Astrocyte of the spinal cord (primary cell): ENCODE measurements around the gene TMEM40.

Experiments used
- DNase-seq: peaks from one replicate; pipeline ENCODE4 v3.0.0; 2011; ENCODE audit warnings: low read depth, low spot score
- H3K4me3 ChIP-seq: 2 replicates; pipeline ENCODE4 v1.5.1; 2011; ENCODE audit warnings: low read depth, mild to moderate bottlenecking, low read length, moderate library complexity
- in situ Hi-C: cut with HindIII; loops from 2 replicates; pipeline ENCODE4 v1.10.0; 2017; ENCODE audit warnings: low sequenced_read_pairs
- TF ChIP-seq, protein P1 (sequence below): IDR thresholded peaks from 2 replicates; pipeline ENCODE4 v1.5.1; 2012; ENCODE audit warnings: low read depth, mild to moderate bottlenecking, low read length, inconsistent platforms

Gene TMEM40

DNA sequence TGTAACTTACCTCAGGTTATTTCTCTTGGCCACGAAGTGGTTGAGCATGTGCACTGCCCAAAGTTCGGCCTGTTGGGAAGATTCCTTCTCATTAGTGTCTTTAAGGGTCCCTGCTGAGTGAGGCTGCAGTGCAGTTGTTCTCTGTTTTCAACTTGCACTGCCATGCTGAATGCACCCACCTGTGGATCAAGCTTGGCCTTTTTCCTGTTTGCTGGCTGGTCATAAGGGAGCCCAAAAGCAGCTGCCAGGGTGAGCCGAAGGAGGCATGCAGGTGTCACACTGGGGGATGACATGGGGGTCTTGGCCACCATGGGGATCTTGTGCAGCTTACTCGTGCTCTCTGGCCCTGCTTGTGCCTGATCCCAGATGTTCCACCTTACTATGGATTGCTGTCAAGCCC is 49.0 kb downstream of the TMEM40 start:
- in situ Hi-C loops: no loop called here
- DNase-seq: no peak
- TF ChIP-seq, protein P1, sequence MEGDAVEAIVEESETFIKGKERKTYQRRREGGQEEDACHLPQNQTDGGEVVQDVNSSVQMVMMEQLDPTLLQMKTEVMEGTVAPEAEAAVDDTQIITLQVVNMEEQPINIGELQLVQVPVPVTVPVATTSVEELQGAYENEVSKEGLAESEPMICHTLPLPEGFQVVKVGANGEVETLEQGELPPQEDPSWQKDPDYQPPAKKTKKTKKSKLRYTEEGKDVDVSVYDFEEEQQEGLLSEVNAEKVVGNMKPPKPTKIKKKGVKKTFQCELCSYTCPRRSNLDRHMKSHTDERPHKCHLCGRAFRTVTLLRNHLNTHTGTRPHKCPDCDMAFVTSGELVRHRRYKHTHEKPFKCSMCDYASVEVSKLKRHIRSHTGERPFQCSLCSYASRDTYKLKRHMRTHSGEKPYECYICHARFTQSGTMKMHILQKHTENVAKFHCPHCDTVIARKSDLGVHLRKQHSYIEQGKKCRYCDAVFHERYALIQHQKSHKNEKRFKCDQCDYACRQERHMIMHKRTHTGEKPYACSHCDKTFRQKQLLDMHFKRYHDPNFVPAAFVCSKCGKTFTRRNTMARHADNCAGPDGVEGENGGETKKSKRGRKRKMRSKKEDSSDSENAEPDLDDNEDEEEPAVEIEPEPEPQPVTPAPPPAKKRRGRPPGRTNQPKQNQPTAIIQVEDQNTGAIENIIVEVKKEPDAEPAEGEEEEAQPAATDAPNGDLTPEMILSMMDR: no peak
- no peak overlapping the region for H3K4me3 ChIP-seq

DNA sequence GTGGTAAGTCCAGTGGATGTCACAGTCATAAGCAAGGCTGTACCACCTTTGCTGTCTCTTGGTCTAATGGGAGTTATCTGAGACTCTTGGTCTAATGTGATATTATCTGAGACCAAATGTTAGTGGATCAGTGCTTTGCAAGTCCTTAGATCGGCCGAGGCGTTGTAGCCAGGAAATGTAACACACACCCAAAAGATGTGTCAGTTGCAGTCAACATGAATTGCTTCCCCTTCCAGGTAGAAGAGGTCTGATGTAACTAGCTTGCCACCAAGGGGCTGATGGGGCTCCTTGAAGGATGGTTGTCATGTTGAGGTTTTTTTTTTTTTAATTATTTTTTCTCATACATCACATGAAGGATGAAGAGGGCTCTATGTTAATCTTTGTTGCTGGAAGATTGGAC is 49.7 kb downstream of the TMEM40 start:
- TF ChIP-seq, protein P1: no peak
- no peak for DNase-seq
- H3K4me3 ChIP-seq: no peak overlapping the region
- in situ Hi-C loops: no loop called here

DNA sequence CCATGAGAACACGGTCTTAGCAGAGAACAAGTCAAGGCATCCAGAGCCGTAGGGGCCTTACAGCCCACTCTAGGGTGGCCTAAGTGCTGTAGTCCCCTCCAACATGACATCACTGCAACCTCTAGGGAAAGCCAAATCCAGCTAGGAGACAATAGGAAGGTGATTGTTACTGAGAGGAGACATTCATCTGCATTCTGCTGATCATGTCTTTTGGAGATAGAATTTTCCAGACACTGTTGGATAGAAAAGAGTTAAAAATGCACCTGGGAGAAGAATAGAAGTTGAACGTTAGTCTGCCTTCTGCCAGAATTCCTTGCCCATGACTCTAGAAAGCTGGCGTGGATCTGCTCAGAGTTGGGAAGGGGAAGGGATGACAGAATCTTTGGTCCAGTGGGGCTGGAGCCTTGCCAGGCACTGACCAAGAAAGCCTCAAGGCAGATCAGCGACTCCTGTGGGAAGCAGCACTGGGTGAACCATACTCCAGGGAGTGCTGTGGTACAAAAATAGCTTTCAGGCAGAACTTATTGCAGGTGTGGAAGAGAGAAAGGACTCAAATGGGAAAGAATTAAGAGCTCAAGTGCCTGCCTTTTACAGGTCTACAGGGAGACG is 50.4 kb downstream of the TMEM40 start:
- TF ChIP-seq, protein P1: peak; percentile 48
- in situ Hi-C loops: no loop called here
- DNase-seq: peak; percentile 83
- H3K4me3 ChIP-seq: no peak overlapping the region

DNA sequence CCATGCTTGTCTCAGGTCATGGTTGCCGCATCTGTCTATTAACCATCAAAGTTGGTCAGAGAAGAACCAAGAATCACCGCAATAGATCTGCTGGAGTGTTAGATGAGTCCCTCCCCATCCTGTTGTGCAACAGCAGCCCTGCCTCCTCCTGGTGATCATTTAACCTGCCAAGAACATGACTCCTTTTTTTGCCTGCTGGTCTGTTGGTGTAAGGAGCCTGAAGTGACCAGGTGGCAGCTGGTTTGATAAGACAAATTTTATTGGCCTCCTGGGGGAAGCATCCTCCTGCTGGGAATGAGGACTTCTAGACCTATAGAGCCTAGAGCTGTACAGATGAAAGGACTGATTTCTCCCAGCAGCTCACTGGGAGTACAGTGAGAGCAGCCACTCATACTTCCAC is 51.6 kb downstream of the TMEM40 start:
- H3K4me3 ChIP-seq: no peak overlapping the region
- in situ Hi-C loops: no loop called here
- DNase-seq: no peak
- TF ChIP-seq, protein P1: no peak

DNA sequence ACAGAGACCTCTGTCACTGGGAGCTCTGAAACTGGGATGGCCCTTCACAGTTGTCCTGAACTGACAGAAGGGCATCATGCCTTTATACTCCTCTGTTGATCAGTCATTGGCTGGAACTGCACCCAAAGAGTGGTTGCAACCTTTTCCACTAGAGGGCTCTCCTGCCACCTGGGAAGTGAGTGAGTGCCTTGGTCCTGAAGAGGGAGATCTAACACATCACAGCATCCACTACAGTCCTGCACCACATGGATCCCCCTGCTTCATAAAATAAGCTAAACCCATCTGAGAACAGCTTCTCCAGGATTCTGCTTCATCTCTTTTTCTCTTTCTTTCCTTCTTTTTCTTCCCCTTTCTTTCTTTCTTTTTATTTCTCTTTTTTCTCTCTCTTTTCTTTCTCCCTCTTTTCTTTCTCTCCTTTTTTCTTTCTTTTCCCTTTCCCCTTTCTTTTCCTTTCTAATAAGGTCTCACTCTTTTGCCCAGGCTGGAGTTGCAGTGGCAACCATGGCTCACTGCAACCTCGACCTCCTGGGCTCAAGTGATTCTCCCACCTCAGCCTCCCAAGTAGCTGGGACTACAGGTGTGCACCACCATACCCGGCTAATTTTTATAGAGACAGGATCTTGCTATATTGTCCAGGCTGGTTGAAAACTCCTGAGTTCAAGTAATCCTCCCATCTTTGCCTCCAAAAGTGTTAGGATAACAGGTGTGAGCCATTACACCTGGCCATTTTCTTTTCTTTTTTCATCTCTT is 52.4 kb downstream of the TMEM40 start:
- no peak overlapping the region for H3K4me3 ChIP-seq
- DNase-seq: peak; percentile 70
- in situ Hi-C loops: no loop called here
- TF ChIP-seq, protein P1: peak; percentile 89

DNA sequence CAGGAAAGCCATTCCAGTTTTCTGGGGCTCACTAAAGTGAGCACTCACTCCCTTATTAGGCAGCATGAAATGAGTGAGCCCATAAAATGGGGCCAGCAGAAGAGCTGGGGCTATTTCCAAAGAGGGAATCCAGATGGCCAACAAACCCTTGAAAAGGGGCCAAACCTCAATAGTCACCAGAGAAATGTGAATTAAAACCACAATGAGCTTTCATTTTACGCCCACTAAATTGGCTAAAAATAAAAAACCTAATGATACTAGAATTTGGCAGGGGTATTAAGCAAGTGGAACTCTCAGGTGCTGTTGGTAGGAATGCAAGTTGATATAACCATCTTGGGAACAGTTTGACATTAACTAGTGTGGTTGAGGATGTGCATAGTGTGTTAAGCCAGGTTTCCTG is 53.1 kb downstream of the TMEM40 start:
- DNase-seq: peak; percentile 61
- in situ Hi-C loops: no loop called here
- H3K4me3 ChIP-seq: no peak overlapping the region
- TF ChIP-seq, protein P1: no peak
